Measurements from ENCODE around the gene GIGYF2. TPM values are rescaled to one million over a fixed set of nuclear protein-coding genes. Genes with fewer than 3 reads are reported as not detected.

GIGYF2 gene
- total and polyA plus RNA-seq, 2 experiments from 2014 or later: 29.8 to 63.6 TPM

GRCh38 chr2:232894746-232895145 lies 197.6 kb downstream of the GIGYF2 start:
- Histone ChIP-seq H3K79me2 (no peaks in the 10 kb centered on the region), H3K9me2 (replicated peaks; ENCODE audit: insufficient read depth) (no peaks in the 10 kb centered on the region), H2AFZ (no peak overlapping the region), H3K4me2 (no peak overlapping the region), H3K4me1 (ENCODE audit: insufficient read depth) (no peaks in the 10 kb centered on the region), H4K20me1 (ENCODE audit: insufficient read depth, poor library complexity, severe bottlenecking) (no peaks in the 10 kb centered on the region), H3K27ac (no peak overlapping the region), H3K4me3 (no peak overlapping the region), H3K36me3 (replicated peaks; ENCODE audit: insufficient read depth, low read depth) (no peaks in the 10 kb centered on the region), H3K9me3 (ENCODE audit: low read depth) (no peaks in the 10 kb centered on the region), H3K27me3 (no peaks in the 10 kb centered on the region)
- whole genome bisulfite sequencing (ENCODE audit: low lambda C conversion rate, missing lambda C conversion rate): 92% methylated on average over 19 of the region's 19 CpGs
- DNase-seq (ENCODE audit: low spot score): peak; percentile 2
- TF ChIP-seq EZH2 (IDR thresholded peaks at IDR 0.05; ENCODE audit: borderline replicate concordance) (no peak), EZH2phosphoT487 (IDR thresholded peaks at IDR 0.05; ENCODE audit: low read depth, severe bottlenecking, unreplicated experiment) (no peak), CTCF (IDR thresholded peaks at IDR 0.05; ENCODE audit: poor library complexity) (no peak)

GRCh38 chr2:232896111-232896510 lies 199.0 kb downstream of the GIGYF2 start:
- H3K9me3 ChIP-seq (ENCODE audit: low read depth): no peaks in the 10 kb centered on the region
- TF ChIP-seq EZH2phosphoT487 (IDR thresholded peaks at IDR 0.05; ENCODE audit: low read depth, severe bottlenecking, unreplicated experiment) (no peak), EZH2 (IDR thresholded peaks at IDR 0.05; ENCODE audit: borderline replicate concordance) (no peak), CTCF (IDR thresholded peaks at IDR 0.05; ENCODE audit: poor library complexity) (no peak)

GRCh38 chr2:232896720-232897597 lies 199.8 kb downstream of the GIGYF2 start:
- Histone ChIP-seq H3K36me3 (replicated peaks; ENCODE audit: insufficient read depth, low read depth) (no peaks in the 10 kb centered on the region), H3K79me2 (no peaks in the 10 kb centered on the region), H3K4me2 (no peak overlapping the region), H2AFZ (no peak overlapping the region), H3K27ac (no peak overlapping the region), H3K9me2 (replicated peaks; ENCODE audit: insufficient read depth) (no peaks in the 10 kb centered on the region), H3K4me1 (ENCODE audit: insufficient read depth) (no peaks in the 10 kb centered on the region), H4K20me1 (ENCODE audit: insufficient read depth, poor library complexity, severe bottlenecking) (no peaks in the 10 kb centered on the region), H3K9me3 (ENCODE audit: low read depth) (no peaks in the 10 kb centered on the region), H3K4me3 (no peak overlapping the region), H3K27me3 (no peaks in the 10 kb centered on the region)
- 99% methylated on average over 5 of the region's 9 CpGs for WGBS (ENCODE audit: low lambda C conversion rate, missing lambda C conversion rate)
- no peak for TF ChIP-seq CTCF (IDR thresholded peaks at IDR 0.05; ENCODE audit: poor library complexity)
- TF ChIP-seq EZH2phosphoT487 (IDR thresholded peaks at IDR 0.05; ENCODE audit: low read depth, severe bottlenecking, unreplicated experiment): no peak
- TF ChIP-seq EZH2 (IDR thresholded peaks at IDR 0.05; ENCODE audit: borderline replicate concordance): no peak
- peak; percentile 1 for DNase-seq (ENCODE audit: low spot score)

More at GRCh38 chr2:232896111-232896510, 199.0 kb downstream of the GIGYF2 start:
- DNase-seq (ENCODE audit: low spot score): peak; percentile 1
- Histone ChIP-seq H4K20me1 (ENCODE audit: insufficient read depth, poor library complexity, severe bottlenecking) (no peaks in the 10 kb centered on the region), H3K79me2 (no peaks in the 10 kb centered on the region), H3K4me3 (no peak overlapping the region), H2AFZ (no peak overlapping the region), H3K4me1 (ENCODE audit: insufficient read depth) (no peaks in the 10 kb centered on the region), H3K27me3 (no peaks in the 10 kb centered on the region), H3K27ac (no peak overlapping the region), H3K4me2 (no peak overlapping the region), H3K36me3 (replicated peaks; ENCODE audit: insufficient read depth, low read depth) (no peaks in the 10 kb centered on the region), H3K9me2 (replicated peaks; ENCODE audit: insufficient read depth) (no peaks in the 10 kb centered on the region)

Measured in hepatocyte (in vitro differentiated cells).